ENCODE data around the gene SLC6A6.
A peak's percentile ranks its signal among the peaks of the same experiment; 100 is the strongest.

SLC6A6 gene

DNA sequence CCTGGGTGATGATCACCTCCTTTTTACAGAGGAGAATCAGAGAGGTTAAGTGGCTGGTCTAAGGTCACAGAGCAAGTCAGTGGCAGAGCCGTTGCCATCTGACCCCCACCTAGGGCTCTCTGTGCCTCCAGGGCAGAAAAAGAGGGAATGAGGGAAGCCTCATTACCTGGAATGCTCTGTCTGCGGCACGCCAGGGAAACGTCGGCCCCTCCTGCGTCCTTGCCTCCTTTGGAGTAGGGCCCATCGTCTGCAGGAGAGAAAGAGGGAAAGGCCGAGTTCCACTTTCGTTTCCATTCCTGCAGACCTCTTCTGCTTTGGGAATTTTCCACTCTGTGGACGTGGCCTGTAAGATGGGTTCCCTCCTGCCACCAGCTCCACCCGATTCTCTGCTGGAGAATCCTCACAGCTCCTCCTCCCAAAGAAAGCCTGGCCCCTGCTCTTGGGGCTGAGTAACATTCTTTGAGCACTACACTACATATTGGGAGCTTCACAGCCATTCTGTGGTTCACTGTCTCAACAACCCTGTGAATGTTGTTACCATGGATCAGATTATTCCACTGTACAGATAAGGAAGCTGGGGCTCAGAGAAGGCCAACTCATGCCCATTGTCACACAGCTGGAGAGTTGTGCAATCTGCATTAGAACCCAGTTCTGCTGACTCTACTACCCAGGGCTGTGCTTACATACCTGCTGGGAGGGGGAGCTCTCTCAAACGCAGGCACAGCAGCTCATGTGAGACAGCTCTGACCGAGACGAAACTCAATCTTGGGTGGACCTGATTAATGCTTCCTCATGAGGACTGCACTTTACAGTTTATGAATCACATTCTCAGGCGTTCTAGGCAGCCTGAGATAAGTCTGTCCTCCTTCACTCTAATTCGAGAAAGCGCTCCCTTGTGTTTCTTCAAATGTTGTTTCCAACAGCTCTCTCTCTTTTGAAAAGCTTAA is 123.6 kb downstream of the SLC6A6 start:
- FAIRE-seq (no peak), DNase-seq (ENCODE audit: insufficient read length, low spot score) (no peak)
- no peak for TF ChIP-seq POLR2A (IDR thresholded peaks at IDR 0.05; ENCODE audit: low read depth, low read length)

DNA sequence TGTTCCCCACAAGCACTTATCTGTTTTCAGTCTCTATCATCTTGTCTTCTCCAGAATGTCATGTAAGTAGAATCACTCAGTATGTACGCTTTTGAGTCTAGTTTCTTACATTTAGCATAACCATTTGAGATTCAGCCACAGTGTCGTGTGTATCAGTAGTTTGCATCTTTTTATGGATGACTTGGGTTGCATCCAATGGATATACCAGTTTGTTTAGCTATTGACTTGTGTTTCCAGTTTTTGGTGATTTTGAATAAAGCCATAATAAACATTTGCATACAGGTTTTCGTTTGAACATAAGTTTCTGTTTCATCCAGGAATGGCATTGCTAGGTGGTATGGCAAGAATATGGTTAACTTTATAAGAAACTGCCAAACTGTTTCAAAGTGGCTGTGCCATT is 125.7 kb downstream of the SLC6A6 start:
- TF ChIP-seq POLR2A (IDR thresholded peaks at IDR 0.05; ENCODE audit: low read depth, low read length): no peak
- no peak for DNase-seq (ENCODE audit: insufficient read length, low spot score)
- FAIRE-seq: no peak

DNA sequence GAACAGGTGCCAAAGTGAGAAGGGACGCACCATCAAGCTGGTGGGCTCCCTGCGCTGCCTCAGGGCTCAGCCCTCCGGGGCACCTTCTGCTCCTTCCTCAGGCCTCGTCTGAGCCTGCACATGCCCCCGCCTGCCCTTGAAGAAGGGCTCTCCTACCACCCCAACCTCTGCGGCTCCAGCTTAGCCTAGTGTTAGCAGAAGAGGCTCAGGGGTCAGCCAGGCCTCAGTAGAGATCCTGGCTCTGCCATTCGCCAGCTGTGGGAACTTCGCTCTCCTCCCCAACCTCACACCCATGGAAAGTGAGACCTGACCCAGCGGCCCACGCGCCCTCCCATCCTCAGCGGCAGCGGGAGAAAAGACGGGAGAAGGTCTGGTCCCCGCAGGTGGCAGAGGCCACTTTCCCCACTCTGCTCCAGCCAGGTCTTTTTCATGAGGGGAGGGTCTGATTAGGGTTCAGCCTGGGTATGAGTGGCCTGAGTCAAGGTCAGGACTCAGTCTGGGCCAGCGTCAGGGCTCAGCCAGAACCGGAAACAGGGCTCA is 129.5 kb downstream of the SLC6A6 start:
- no peak for FAIRE-seq

DNA sequence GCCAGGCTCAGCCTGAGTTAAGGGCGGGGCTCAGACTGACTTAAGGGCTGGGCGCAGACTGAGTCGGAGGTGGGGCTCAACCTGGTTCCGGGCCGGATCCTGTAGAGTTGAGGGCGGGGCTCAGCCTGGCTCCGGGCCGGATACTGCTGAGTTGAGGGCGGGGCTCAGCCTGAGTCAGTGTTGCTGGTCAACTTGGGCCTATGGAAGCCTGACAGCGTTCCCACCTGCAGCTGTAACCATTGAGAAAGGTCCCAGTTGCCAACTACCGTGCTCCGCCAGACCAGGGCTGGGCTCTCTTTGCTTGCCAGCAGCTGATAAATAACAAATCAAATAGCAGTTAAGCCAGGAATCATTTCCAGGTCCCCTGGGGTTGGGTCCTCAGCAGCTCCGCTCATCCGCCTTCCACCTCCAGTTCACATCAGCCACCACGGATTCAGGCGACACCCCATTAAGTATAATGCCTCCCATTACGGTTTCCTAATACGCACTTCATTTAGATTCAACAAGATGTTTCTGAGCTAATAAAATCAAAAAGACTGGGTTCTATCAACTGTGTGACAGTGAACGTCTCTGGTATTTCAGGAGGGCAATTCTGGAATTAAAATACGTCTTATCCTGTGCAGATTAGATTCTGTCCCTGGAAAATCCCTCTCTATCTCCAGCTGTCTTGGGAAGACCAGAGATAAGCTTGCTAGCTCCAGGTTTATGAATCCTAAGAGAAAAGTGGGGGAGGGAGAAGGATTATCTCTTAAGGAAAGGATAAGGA is 130.5 kb downstream of the SLC6A6 start:
- FAIRE-seq (peak; percentile 90), DNase-seq (ENCODE audit: insufficient read length, low spot score) (peak; percentile 82)
- TF ChIP-seq POLR2A (IDR thresholded peaks at IDR 0.05; ENCODE audit: low read depth, low read length): no peak

More for the DNA sequence above, 129.5 kb downstream of the SLC6A6 start:
- TF ChIP-seq POLR2A (IDR thresholded peaks at IDR 0.05; ENCODE audit: low read depth, low read length): no peak
- DNase-seq (ENCODE audit: insufficient read length, low spot score): no peak

DNA sequence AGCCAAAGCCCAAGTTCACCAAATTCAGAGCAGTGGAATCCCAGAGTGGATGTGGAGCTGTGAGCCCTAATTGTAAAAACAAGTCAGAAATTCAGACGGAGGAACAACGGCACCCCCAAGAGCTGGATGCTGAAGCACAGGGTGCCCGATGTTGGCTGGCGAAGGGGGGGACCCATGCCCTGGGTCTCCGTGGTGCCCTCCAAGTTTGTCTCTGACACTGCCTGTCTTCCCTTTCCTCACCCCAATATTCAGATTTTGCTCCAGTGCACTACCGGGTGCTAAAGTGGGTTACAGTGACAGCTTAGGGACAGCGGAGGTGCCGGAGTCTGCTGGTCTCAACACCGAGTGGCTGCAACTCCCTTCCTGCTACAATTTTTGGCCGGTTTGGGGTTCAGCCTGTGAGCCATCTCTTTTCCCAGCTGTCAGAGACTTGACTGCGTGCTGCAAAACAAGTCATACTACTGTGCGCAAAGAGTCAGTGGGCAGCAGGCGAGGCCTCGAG is 131.1 kb downstream of the SLC6A6 start:
- no peak for TF ChIP-seq POLR2A (IDR thresholded peaks at IDR 0.05; ENCODE audit: low read depth, low read length)
- FAIRE-seq (no peak), DNase-seq (ENCODE audit: insufficient read length, low spot score) (no peak)

DNA sequence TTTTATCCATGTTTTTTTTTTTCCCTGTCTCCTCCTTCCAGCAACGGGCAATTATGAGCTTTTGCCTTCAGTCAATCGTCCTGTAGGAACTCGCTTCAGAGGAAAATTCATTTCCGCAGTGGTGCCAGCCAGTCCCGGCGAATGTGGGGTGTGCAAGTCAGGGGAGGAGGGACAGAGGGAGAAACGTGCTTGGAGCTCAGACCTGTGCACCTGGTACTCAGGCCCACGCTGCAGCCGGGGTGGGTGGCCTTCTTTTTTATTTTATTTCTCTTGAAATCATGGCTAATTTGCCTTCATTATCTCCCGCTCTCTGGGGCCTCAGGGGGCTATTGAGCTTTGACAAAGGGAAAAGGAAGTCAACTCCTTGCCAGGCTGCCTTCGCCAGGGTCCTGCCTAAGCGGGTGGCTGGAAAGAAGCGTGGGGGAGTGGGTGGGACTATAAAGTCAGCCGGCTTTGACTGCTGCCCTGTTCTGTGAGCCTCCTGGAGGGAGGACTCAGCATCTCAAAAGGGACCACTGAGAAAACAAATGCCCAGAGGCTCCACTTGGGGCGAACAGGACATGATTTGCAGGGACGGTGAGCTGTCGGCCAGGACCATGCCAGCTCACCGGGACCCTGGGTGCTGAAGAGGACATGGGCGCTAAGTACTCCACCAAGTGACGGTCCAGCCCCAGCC is 132.2 kb downstream of the SLC6A6 start:
- DNase-seq (ENCODE audit: insufficient read length, low spot score) (no peak), FAIRE-seq (no peak)
- TF ChIP-seq POLR2A (IDR thresholded peaks at IDR 0.05; ENCODE audit: low read depth, low read length): no peak

DNA sequence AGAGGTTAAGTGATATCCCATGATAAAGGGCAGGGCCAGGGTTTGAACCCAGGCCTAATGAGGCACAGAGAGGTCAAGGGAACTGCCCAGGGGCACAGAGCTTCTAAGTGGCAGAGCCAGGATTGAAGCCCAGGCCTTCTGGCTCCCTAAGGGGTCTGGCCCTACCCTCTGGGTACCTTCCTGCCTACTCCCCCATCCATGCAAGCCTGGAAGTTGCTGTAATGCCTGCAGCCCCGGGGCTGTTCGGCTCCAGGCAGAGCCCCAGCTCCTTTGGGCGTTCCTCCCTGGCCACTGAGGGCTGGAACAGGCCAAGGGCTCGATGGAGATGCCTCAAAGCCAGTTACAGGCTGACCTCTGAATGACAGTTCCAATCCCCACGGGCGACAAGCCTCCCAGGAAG is 133.2 kb downstream of the SLC6A6 start:
- FAIRE-seq: no peak
- no peak for DNase-seq (ENCODE audit: insufficient read length, low spot score)
- TF ChIP-seq POLR2A (IDR thresholded peaks at IDR 0.05; ENCODE audit: low read depth, low read length): no peak

DNA sequence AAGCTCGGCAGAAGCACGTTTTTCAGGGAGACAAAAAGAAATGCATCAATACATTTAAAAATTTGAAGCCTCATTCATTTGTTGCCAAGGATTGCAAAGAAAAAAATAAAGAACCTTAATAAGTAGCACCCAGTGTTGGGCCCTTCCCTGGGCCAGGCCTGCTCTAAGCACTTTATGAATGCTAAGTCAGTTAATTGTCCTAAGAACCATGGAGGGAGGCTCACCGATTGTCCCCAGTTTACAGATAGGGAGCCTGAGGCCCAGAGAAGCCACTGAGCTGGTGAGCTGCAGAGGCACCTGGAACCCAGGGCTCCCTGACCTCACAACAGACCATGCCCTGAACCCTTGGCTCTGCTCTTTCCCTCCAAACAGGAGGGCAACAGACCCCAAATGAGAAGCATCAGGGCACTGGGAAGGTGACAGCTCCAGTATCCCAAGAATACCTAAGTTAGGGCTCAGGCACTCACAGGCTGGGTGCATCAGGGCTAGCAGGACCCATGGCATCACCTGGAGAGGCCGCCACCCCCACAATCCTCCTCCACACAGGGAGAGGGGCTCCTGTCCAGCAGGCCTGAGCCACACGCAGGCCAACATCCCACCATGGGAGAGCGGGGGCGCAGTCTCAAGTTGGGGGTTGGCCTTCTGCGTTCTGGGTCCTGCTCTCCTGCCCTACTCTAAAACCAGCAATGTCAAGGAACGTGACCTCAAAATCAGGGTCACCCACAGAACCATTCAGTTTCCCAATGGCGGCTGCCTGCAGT is 133.8 kb downstream of the SLC6A6 start:
- no peak for TF ChIP-seq POLR2A (IDR thresholded peaks at IDR 0.05; ENCODE audit: low read depth, low read length)
- FAIRE-seq (no peak), DNase-seq (ENCODE audit: insufficient read length, low spot score) (no peak)

DNA sequence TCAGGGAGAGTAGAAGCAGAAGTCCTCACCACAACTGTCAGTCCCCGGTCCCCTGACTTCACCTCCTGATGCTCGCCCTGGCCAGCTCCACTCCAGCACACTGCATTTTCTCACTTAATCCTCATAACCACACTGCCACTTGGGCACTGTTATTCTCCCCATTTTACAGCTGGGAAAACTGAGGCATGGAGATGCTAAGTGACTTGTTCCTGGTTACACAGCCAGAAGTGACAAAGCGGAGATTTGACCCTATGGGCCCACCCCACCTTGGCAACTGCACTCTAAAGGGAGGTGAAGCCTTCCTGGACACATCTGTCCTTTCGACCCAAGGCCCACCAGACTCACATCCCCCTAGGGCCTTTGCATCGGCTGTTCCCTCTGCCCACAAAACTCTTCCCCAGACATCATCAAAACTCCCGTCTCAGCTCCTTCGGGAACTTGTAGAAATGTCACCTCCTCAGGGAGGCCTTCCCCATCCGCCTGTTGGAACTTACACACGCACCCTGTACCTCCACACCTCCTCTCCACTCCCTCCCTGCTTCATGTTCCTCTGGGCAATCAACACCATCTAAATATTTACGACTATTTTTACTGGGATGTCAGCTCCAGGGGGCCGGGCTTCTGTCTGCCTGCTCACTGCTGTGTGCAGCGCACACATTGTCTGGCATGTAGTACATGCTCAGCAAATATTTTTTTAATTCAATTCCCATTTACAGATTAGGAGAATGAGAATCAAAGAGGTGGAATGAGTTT is 134.6 kb downstream of the SLC6A6 start:
- no peak for TF ChIP-seq POLR2A (IDR thresholded peaks at IDR 0.05; ENCODE audit: low read depth, low read length)
- DNase-seq (ENCODE audit: insufficient read length, low spot score) (no peak), FAIRE-seq (no peak)

DNA sequence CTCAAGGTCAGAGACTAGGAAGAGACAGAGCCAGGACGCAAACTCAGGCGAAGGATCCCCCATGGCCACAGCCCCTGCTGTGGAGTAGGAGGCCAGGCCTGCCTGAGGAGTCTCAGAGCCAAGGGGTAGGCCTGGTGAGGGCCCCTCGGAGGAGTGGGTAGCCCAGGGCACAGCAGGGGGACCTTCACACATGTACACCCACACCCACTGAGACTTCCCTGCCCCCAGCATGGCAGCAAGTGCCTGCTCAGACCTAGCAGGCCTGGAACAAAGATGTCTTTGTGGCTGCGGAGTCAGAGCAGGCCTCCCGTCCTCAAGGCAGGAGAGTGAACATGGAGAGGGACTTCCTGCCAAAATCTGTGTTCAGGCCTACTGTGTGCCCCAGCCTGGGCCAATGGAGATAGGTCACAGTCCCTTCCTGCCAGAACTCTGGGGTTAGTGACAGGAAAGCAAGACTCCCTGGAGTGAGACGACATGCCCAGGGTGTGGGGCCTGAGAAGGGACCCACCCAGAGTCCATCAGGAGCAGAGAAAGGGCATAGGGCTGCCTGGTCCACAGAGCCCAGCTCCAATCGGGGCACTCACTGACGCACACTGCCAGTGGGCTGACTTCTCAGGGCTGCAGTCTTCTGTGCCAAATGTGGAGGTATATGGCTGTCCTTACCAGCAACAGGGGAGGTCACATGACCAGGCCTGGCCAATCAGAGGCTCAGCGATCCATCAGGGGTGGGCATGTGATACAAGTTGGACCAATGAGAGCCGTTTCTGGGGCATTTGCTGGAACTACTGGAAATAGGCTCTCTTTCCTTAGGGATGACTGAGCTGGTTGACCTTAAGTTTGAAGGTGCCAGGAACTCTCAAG is 135.4 kb downstream of the SLC6A6 start:
- no peak for FAIRE-seq
- no peak for TF ChIP-seq POLR2A (IDR thresholded peaks at IDR 0.05; ENCODE audit: low read depth, low read length)
- no peak for DNase-seq (ENCODE audit: insufficient read length, low spot score)

DNA sequence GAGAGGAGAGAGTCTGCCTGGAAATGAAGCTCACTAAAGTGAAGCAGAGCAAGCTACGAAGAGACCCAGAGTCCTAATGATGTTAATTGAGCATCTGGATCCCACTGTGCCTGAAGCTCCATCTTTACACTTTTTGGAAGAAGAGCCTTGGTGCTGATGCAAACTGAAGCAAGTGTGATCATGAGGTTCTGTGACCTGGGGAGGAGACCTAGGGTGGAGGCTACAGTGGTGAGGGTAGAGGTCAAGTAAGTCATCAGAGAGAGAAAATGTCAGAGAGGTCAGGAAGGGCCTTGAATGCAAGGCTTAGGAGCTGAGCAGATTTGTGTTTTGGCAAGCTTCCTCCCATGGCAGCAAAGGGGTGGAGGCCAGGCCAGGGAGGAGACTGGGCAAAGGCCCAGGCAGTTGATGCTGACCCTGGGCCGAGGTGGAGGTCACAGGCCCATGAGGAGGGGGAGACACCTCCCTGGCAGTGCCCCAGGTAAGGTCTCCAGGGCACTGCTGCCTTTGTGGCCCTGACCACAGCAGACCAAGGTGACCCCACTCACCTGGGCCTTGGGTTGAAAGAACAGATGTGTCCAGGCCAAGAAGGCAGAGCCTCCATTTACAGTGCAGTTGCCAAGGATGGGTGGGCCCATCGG is 136.2 kb downstream of the SLC6A6 start:
- FAIRE-seq (no peak), DNase-seq (ENCODE audit: insufficient read length, low spot score) (no peak)
- TF ChIP-seq POLR2A (IDR thresholded peaks at IDR 0.05; ENCODE audit: low read depth, low read length): no peak
